ENCODE results near the gene KIRREL3. TPM values are rescaled to one million over a fixed set of nuclear protein-coding genes. Genes with fewer than 3 reads are reported as not detected.

The KIRREL3 gene
- total and polyA plus RNA-seq, 12 donors, result 0.13 to 0.58 (median 0.30) TPM

- WGBS, 2 donors, result 60 to 61% methylated on average over 5 of the region's 5 CpGs
- ATAC-seq, result no peak
- H3K4me3 ChIP-seq, result no peak overlapping the region
Measured at GRCh38 chr11:126720539-126721235, 279.9 kb downstream of the KIRREL3 start.

GRCh38 chr11:126719740-126720139, 280.8 kb downstream of the KIRREL3 start:
- Histone ChIP-seq H3K27me3 (peaks cover 0 to 24% (median 5%) of the 10 kb centered on the region in 7 donors), H3K9me3 (no peaks in the 10 kb centered on the region), H3K36me3 (no peaks in the 10 kb centered on the region), H3K4me1 (peaks cover 0 to 6% (median 0%) of the 10 kb centered on the region in 9 donors), H3K27ac (no peak overlapping the region), H3K4me3 (no peak overlapping the region)
- WGBS, 2 donors, result 85 to 87% methylated on average over 3 of the region's 3 CpGs
- ATAC-seq (no peak), DNase-seq (no peak)
- intact Hi-C loops (cut with DNase I), result loop anchor here in 7 of 10 donors (5.0 to 10.0 kb wide), 4 partner anchors 268 to 625 kb away; no protein-coding TSS in a partner anchor
- no peak for TF ChIP-seq CTCF (IDR thresholded peaks at IDR 0.05)

More at GRCh38 chr11:126720539-126721235, 279.9 kb downstream of the KIRREL3 start:
- Histone ChIP-seq H3K9me3 (no peaks in the 10 kb centered on the region), H3K27ac (no peak overlapping the region), H3K36me3 (no peaks in the 10 kb centered on the region), H3K27me3 (peaks cover 0 to 19% (median 5%) of the 10 kb centered on the region in 7 donors), H3K4me1 (peaks cover 0 to 6% (median 0%) of the 10 kb centered on the region in 9 donors)
- TF ChIP-seq CTCF (IDR thresholded peaks at IDR 0.05), result no peak
- no peak for DNase-seq
- intact Hi-C loops (cut with DNase I), result no loop called here

DNA sequence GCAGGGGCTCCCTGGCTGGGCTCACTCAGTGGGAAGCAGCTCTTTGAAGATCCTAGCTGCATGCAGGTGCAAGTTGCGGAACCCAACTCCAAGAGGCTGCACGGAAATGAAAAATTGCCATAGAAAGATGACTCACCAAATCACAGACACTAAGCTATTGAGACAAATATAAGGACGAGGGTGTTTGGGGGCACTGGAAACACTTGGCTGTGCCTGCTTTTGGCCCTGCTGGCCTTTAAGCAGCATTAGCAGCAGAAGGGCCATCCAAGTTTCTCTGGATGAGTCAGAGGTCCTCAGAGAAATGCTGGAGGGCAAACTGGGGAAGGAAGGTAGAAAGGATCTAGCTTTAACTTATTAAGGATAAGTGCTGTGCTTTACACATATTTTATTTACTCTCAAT, 282.3 kb downstream of the KIRREL3 start:
- no peak for TF ChIP-seq CTCF (IDR thresholded peaks at IDR 0.05)
- no peak overlapping the region for H3K4me3 ChIP-seq
- peaks cover 0 to 6% (median 0%) of the 10 kb centered on the region in 9 donors for H3K4me1 ChIP-seq
- WGBS, 2 donors, result 76 to 81% methylated on average over 3 of the region's 3 CpGs
- peaks cover 0 to 37% (median 10%) of the 10 kb centered on the region in 7 donors for H3K27me3 ChIP-seq
- H3K27ac ChIP-seq, result no peak overlapping the region
- H3K9me3 ChIP-seq, result no peaks in the 10 kb centered on the region
- DNase-seq, result no peak
- no peaks in the 10 kb centered on the region for H3K36me3 ChIP-seq
- no peak for ATAC-seq
- intact Hi-C loops (cut with DNase I), result loop anchor here in 7 of 10 donors (5.0 to 10.0 kb wide), 4 partner anchors 269 to 627 kb away; no protein-coding TSS in a partner anchor

DNA sequence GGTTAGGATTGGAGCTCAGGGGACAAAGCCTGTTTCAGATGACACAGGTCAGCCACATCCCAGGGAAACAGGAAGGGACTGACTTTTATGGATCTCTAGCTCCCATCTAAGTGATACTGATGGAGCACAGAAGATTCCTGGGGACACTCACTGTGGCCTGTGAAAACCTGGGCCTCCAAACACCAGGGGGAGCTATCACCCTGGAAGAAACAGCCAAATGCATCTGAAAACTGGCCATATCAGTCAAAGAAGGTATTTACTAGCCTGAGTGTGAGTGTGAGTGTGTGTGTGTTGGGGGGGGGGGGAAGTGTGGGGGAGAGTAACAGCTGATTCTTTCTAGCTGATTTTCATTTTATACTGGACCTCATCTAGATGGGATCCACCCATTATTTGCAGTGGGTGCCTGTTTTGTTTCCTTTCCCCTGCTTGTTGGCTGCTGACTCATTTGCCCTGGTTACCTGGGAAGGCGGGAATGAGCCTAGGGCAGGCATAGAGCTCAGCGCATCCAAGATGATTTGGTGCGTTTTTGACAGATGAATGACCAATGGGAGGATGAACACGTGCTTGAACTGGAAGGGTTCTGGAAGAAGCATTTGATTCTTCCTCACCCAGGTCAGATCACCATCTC, 284.0 kb downstream of the KIRREL3 start:
- Histone ChIP-seq H3K27me3 (peaks cover 0 to 54% (median 26%) of the 10 kb centered on the region in 7 donors), H3K4me3 (no peak overlapping the region), H3K27ac (no peak overlapping the region), H3K36me3 (no peaks in the 10 kb centered on the region), H3K9me3 (no peaks in the 10 kb centered on the region), H3K4me1 (peaks cover 0 to 6% (median 0%) of the 10 kb centered on the region in 9 donors)
- DNase-seq (peak in 1 of 2 donors; percentile 17), ATAC-seq (no peak)
- 60 to 94% methylated on average over 4 of the region's 4 CpGs for WGBS, 2 donors
- intact Hi-C loops (cut with DNase I), result loop anchor here in 7 of 10 donors (5.0 to 10.0 kb wide), 4 partner anchors 271 to 628 kb away; no protein-coding TSS in a partner anchor
- peak in 7 of 9 donors; percentile 33 to 59 (median 43) for TF ChIP-seq CTCF (IDR thresholded peaks at IDR 0.05)
